ENCODE data around the gene ACAP1.

- TF ChIP-seq GATA2 (IDR thresholded peaks at IDR 0.05; ENCODE audit: low read depth, low read length), result no peak
- no peak for TF ChIP-seq GATA3 (IDR thresholded peaks at IDR 0.05; ENCODE audit: low read depth, low read length)
Measured at GRCh38 chr17:7295230-7296180, 40.8 kb upstream of the ACAP1 start.

All from SH-SY5Y (cell line).